ENCODE data around the gene SOSTDC1. TPM values are rescaled to one million over a fixed set of nuclear protein-coding genes. Genes with fewer than 3 reads are reported as not detected.

SOSTDC1 gene
- total and polyA plus RNA-seq, 2 donors: 0.64 to 2.0 TPM

DNA sequence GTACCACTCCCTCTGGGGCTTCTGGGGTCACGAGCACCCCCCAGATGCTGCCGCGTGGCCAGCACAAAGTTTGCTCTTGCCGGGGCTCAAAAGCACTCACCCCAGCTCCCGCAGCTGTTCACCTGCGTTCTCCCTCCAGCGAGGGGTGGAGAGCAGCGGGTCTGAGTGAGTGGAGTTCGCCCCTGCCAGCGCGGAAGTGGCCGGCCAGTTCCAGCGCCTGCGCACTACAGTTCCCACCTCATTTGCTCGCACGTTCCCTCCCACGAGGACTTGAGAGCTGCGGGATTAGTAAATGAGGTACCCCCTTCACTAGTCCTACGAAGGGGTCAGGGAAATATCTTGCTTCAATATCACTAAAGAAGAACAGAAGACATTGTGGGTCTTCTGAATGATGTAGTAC lies 36.8 kb upstream of the SOSTDC1 start:
- no peak overlapping the region for H3K4me3 ChIP-seq (ENCODE audit: low read length in 2 of 2)
- WGBS: 96% methylated on average over 19 of the region's 19 CpGs
- no peaks in the 10 kb centered on the region for H3K4me1 ChIP-seq (ENCODE audit: control insufficient read depth in 2 of 2, insufficient read depth in 2 of 2, low read length in 2 of 2)
- no peak for DNase-seq (ENCODE audit: low read depth in 6 of 9, low spot score in 9 of 9)
- H3K36me3 ChIP-seq (ENCODE audit: control insufficient read depth in 2 of 2, insufficient read depth in 2 of 2, low read length in 1 of 2): no peaks in the 10 kb centered on the region
- H3K27me3 ChIP-seq (ENCODE audit: control insufficient read depth in 2 of 2, insufficient read depth in 1 of 2, low read length in 1 of 2): no peaks in the 10 kb centered on the region
- no peaks in the 10 kb centered on the region for H3K9me3 ChIP-seq (ENCODE audit: control insufficient read depth in 2 of 2, insufficient read depth in 1 of 2, low read length in 1 of 2)
- H3K27ac ChIP-seq (ENCODE audit: low read depth in 1 of 2, low read length in 1 of 2): no peak overlapping the region

DNA sequence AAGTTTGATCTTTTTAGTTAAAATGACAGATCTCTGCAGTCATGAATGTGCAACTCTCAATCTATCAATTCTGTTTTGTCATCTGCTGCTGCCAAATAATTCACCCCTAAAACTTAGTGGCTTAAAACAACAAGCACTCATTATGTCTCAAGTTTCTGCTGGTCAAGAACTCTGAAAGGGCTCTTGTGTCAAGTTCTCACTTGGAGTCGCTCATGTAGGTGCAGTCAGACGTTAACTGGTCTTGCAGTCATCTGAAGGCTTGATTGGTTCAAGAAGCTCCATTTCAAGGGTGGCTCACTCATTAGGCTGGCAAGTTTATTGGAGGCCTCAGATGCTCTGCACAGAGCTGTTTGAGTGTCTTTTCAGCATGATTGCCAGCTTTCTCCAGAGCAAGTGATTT lies 32.6 kb upstream of the SOSTDC1 start:
- 97% methylated on average over 2 of the region's 2 CpGs for WGBS
- Histone ChIP-seq H3K9me3 (ENCODE audit: control insufficient read depth in 2 of 2, insufficient read depth in 1 of 2, low read length in 1 of 2) (no peaks in the 10 kb centered on the region), H3K36me3 (ENCODE audit: control insufficient read depth in 2 of 2, insufficient read depth in 2 of 2, low read length in 1 of 2) (no peaks in the 10 kb centered on the region)

DNA sequence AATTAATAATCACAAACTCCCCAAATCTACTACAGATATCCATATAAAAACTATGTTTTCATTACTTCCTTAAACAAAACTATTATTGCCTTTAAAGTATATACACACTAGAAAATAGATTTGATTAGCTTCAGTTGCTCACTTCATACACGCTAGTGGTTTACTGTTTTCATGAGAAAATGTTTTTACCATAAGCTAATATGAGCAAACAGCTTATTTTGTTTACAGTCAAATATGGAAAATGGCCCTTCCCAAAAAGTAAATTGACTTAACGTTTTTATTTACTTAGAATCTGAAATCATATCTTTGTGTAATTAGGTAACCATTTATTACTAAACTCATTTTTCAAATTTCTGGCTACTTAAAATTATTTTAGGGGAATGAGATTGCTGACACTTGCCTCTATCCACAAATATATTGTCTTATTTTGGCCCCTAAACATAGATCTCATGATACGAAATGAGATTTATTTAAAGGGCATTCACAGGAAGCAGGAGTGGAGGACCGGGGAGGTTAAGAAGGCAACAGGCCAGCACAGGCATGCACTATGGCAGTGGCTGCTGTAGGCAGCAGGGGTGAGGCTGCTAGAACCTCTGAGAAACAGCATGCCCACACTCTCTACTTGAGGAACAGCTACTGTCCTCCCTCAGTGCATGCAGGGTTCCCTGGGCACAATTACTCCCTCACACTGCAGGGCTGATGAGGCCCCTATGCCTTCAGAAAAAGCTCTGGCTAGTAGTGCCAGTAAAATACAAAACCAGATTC lies 29.6 kb upstream of the SOSTDC1 start:
- Histone ChIP-seq H3K36me3 (ENCODE audit: control insufficient read depth in 2 of 2, insufficient read depth in 2 of 2, low read length in 1 of 2) (no peaks in the 10 kb centered on the region), H3K4me3 (ENCODE audit: low read length in 2 of 2) (no peak overlapping the region), H3K27ac (ENCODE audit: low read depth in 1 of 2, low read length in 1 of 2) (no peak overlapping the region), H3K27me3 (ENCODE audit: control insufficient read depth in 2 of 2, insufficient read depth in 1 of 2, low read length in 1 of 2) (no peaks in the 10 kb centered on the region), H3K4me1 (ENCODE audit: control insufficient read depth in 2 of 2, insufficient read depth in 2 of 2, low read length in 2 of 2) (no peaks in the 10 kb centered on the region), H3K9me3 (ENCODE audit: control insufficient read depth in 2 of 2, insufficient read depth in 1 of 2, low read length in 1 of 2) (no peaks in the 10 kb centered on the region)
- WGBS: 95% methylated on average over 4 of the region's 4 CpGs
- DNase-seq (ENCODE audit: low read depth in 6 of 9, low spot score in 9 of 9): no peak

More for the DNA sequence above, 32.6 kb upstream of the SOSTDC1 start:
- H3K4me1 ChIP-seq (ENCODE audit: control insufficient read depth in 2 of 2, insufficient read depth in 2 of 2, low read length in 2 of 2): no peaks in the 10 kb centered on the region
- no peak overlapping the region for H3K27ac ChIP-seq (ENCODE audit: low read depth in 1 of 2, low read length in 1 of 2)
- DNase-seq (ENCODE audit: low read depth in 6 of 9, low spot score in 9 of 9): no peak
- no peak overlapping the region for H3K4me3 ChIP-seq (ENCODE audit: low read length in 2 of 2)
- no peaks in the 10 kb centered on the region for H3K27me3 ChIP-seq (ENCODE audit: control insufficient read depth in 2 of 2, insufficient read depth in 1 of 2, low read length in 1 of 2)

DNA sequence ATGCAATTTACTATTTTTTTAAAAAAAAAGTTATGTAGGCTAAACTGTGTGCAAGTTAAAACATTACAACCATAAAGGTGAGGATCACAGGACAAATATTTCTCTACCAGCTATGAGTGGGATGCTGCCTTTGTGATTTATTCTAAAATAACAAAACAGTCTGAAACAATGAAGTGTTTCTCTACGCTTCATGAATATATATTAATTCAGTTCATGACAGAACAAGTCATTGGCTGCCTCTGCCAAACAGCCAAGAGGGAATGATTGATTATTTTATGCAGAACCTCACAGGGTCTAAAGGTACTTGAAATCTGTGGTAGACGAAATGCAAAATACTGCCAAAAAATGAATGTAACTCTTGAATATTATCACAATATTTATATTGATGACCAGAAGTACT lies 29.0 kb upstream of the SOSTDC1 start:
- Histone ChIP-seq H3K9me3 (ENCODE audit: control insufficient read depth in 2 of 2, insufficient read depth in 1 of 2, low read length in 1 of 2) (no peaks in the 10 kb centered on the region), H3K27ac (ENCODE audit: low read depth in 1 of 2, low read length in 1 of 2) (no peak overlapping the region), H3K4me1 (ENCODE audit: control insufficient read depth in 2 of 2, insufficient read depth in 2 of 2, low read length in 2 of 2) (no peaks in the 10 kb centered on the region), H3K36me3 (ENCODE audit: control insufficient read depth in 2 of 2, insufficient read depth in 2 of 2, low read length in 1 of 2) (no peaks in the 10 kb centered on the region), H3K4me3 (ENCODE audit: low read length in 2 of 2) (no peak overlapping the region), H3K27me3 (ENCODE audit: control insufficient read depth in 2 of 2, insufficient read depth in 1 of 2, low read length in 1 of 2) (no peaks in the 10 kb centered on the region)
- WGBS: 91% methylated on average over 2 of the region's 2 CpGs
- DNase-seq (ENCODE audit: low read depth in 6 of 9, low spot score in 9 of 9): no peak

DNA sequence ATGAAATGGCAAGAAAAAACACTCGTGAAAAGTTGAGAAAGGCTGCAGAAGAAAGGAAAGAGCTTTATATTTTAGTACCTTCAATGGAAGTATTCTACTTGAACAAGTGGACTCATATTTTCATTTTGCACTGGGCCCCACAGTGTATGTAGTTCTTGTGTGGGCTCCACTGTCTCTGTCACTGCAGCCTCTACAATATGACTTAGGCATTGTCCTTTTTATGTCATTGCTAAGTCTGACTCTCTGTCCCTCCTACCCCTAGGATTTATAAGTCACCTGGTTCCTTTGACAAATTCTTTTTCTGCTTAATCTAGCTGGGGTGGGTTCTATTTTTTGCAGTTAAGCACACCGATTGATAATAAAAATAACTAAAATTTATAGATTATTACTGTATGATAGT lies 27.7 kb upstream of the SOSTDC1 start:
- H3K27me3 ChIP-seq (ENCODE audit: control insufficient read depth in 2 of 2, insufficient read depth in 1 of 2, low read length in 1 of 2): no peaks in the 10 kb centered on the region
- no peaks in the 10 kb centered on the region for H3K4me1 ChIP-seq (ENCODE audit: control insufficient read depth in 2 of 2, insufficient read depth in 2 of 2, low read length in 2 of 2)
- H3K27ac ChIP-seq (ENCODE audit: low read depth in 1 of 2, low read length in 1 of 2): no peak overlapping the region
- no peak for DNase-seq (ENCODE audit: low read depth in 6 of 9, low spot score in 9 of 9)
- no peak overlapping the region for H3K4me3 ChIP-seq (ENCODE audit: low read length in 2 of 2)
- no peaks in the 10 kb centered on the region for H3K9me3 ChIP-seq (ENCODE audit: control insufficient read depth in 2 of 2, insufficient read depth in 1 of 2, low read length in 1 of 2)
- WGBS: 75% methylated on average over 2 of the region's 2 CpGs
- no peaks in the 10 kb centered on the region for H3K36me3 ChIP-seq (ENCODE audit: control insufficient read depth in 2 of 2, insufficient read depth in 2 of 2, low read length in 1 of 2)

DNA sequence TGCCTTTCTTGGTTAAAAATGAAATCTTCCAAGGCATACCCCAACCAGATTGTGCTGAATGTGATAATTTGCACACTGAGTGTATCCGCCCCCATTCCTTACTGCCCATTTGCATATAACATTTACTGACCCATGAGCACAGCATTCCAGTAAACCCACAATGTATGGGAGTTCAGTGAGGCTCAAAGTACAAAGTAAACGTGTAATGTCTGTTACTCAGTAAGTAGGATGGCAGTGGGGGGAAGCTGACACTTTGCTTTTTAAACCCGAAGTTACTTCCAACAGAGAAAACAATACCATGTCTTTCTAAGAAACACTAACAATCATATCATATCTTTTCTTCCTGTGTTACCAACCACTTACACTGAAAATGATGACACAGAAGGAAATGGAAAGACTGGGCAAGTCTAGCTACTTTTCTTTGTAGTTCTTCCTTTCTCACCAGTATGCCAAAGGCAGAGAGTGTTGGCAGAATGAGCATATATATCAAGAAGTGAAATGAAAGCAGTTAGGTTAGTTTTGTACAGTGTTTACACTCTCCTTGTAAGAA lies 27.1 kb upstream of the SOSTDC1 start:
- Histone ChIP-seq H3K4me1 (ENCODE audit: control insufficient read depth in 2 of 2, insufficient read depth in 2 of 2, low read length in 2 of 2) (no peaks in the 10 kb centered on the region), H3K9me3 (ENCODE audit: control insufficient read depth in 2 of 2, insufficient read depth in 1 of 2, low read length in 1 of 2) (no peaks in the 10 kb centered on the region), H3K27ac (ENCODE audit: low read depth in 1 of 2, low read length in 1 of 2) (no peak overlapping the region), H3K36me3 (ENCODE audit: control insufficient read depth in 2 of 2, insufficient read depth in 2 of 2, low read length in 1 of 2) (no peaks in the 10 kb centered on the region), H3K4me3 (ENCODE audit: low read length in 2 of 2) (no peak overlapping the region), H3K27me3 (ENCODE audit: control insufficient read depth in 2 of 2, insufficient read depth in 1 of 2, low read length in 1 of 2) (no peaks in the 10 kb centered on the region)
- WGBS: 79% methylated on average over 3 of the region's 3 CpGs
- no peak for DNase-seq (ENCODE audit: low read depth in 6 of 9, low spot score in 9 of 9)

DNA sequence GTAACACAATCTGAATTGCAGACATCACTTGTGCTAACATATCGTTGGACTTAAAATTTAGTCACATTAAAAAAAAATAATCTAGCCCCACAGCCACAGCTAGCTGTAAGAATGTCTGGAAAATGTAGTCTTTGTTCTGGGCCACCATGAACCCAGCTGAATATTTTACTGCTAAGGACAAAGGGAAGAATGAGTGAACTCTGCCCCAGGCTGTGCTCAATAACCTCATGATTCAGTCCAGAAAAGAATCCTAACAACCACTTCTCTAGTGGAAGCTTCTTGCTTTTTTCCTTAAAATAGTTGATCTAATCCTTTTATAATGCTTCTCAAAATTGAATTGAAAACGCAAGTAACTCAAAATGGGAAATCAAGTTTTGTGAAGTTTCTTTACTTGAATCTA lies 25.6 kb upstream of the SOSTDC1 start:
- no peak for DNase-seq (ENCODE audit: low read depth in 6 of 9, low spot score in 9 of 9)
- Histone ChIP-seq H3K4me1 (ENCODE audit: control insufficient read depth in 2 of 2, insufficient read depth in 2 of 2, low read length in 2 of 2) (no peaks in the 10 kb centered on the region), H3K9me3 (ENCODE audit: control insufficient read depth in 2 of 2, insufficient read depth in 1 of 2, low read length in 1 of 2) (no peaks in the 10 kb centered on the region), H3K27me3 (ENCODE audit: control insufficient read depth in 2 of 2, insufficient read depth in 1 of 2, low read length in 1 of 2) (no peaks in the 10 kb centered on the region), H3K36me3 (ENCODE audit: control insufficient read depth in 2 of 2, insufficient read depth in 2 of 2, low read length in 1 of 2) (no peaks in the 10 kb centered on the region), H3K4me3 (ENCODE audit: low read length in 2 of 2) (no peak overlapping the region), H3K27ac (ENCODE audit: low read depth in 1 of 2, low read length in 1 of 2) (no peak overlapping the region)
- WGBS: 96% methylated on average over 2 of the region's 2 CpGs

DNA sequence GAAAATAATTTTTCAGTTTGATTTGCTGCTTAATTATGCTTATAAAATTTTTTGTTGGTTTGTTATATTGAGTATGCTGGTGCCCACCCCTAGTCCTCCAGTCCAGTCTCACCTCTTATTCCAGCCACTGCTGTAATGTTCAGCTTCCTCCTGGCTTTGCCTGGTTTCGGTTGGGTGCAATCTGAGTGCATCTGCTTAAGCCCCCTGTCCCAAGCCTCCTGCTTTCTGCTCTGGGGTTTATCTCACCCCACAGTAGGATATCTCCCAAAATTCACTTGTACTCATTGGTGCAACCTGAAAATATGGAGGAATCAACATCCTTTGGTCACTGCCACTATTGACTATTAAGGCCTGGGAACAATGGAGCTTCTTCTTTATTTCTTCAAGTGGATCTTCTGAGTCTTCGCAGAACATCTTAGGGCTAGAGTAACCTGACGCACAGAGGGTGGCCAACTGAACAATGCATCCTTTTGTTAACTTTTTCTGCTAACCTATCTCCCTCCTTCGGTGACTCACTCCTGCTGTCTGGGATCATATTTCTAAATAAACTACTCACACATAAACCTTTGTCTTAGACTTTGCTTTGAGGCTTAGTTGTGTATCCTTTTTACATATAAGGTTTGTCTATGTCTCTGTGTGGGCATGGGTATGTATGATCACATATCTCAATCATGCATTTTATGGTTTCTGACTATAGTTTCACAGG lies 19.1 kb upstream of the SOSTDC1 start:
- Histone ChIP-seq H3K36me3 (ENCODE audit: control insufficient read depth in 2 of 2, insufficient read depth in 2 of 2, low read length in 1 of 2) (no peaks in the 10 kb centered on the region), H3K4me3 (ENCODE audit: low read length in 2 of 2) (no peak overlapping the region), H3K27me3 (ENCODE audit: control insufficient read depth in 2 of 2, insufficient read depth in 1 of 2, low read length in 1 of 2) (no peaks in the 10 kb centered on the region), H3K9me3 (ENCODE audit: control insufficient read depth in 2 of 2, insufficient read depth in 1 of 2, low read length in 1 of 2) (no peaks in the 10 kb centered on the region), H3K4me1 (ENCODE audit: control insufficient read depth in 2 of 2, insufficient read depth in 2 of 2, low read length in 2 of 2) (no peaks in the 10 kb centered on the region), H3K27ac (ENCODE audit: low read depth in 1 of 2, low read length in 1 of 2) (no peak overlapping the region)
- 85% methylated on average over 4 of the region's 4 CpGs for WGBS
- no peak for DNase-seq (ENCODE audit: low read depth in 6 of 9, low spot score in 9 of 9)

DNA sequence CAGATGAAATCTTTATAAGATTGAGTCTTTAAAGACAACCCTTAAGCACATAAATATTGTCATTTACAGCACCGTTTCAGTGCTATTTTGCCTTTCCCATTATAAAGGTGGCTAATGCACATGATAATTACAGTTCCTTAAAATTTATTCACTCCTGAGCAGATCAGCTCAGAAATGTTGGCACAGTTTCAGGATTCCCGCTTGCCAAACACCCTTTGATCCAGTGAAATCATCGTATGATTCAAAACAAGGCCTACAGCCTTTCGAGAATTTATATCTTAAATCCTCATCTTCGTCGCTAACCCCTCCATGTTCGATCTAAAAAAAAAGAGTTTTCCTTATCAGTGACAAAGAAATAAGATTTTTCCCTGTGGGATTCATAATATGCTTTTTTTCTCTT lies 14.1 kb upstream of the SOSTDC1 start:
- Histone ChIP-seq H3K36me3 (ENCODE audit: control insufficient read depth in 2 of 2, insufficient read depth in 2 of 2, low read length in 1 of 2) (no peaks in the 10 kb centered on the region), H3K4me1 (ENCODE audit: control insufficient read depth in 2 of 2, insufficient read depth in 2 of 2, low read length in 2 of 2) (no peaks in the 10 kb centered on the region), H3K27me3 (ENCODE audit: control insufficient read depth in 2 of 2, insufficient read depth in 1 of 2, low read length in 1 of 2) (no peaks in the 10 kb centered on the region), H3K4me3 (ENCODE audit: low read length in 2 of 2) (no peak overlapping the region), H3K27ac (ENCODE audit: low read depth in 1 of 2, low read length in 1 of 2) (no peak overlapping the region), H3K9me3 (ENCODE audit: control insufficient read depth in 2 of 2, insufficient read depth in 1 of 2, low read length in 1 of 2) (no peaks in the 10 kb centered on the region)
- WGBS: 96% methylated on average over 7 of the region's 7 CpGs
- no peak for DNase-seq (ENCODE audit: low read depth in 6 of 9, low spot score in 9 of 9)
